Activated T-helper 1 cell treated with anti-CD3 and anti-CD28 coated beads, Interleukin-12 subunit alpha, Interleukin-12 subunit beta, Interleukin-2, Interleukin-4 antibody, amounts not matched to agents 30 ng/mL and 10 ng/mL and 1 ng/mL, durations not matched to agents 14 hours and 24 hours and 36 hours (primary cell): ENCODE results near the gene GRM4. TPM values are rescaled to one million over a fixed set of nuclear protein-coding genes. Genes with fewer than 3 reads are reported as not detected.

Experiments
- DNase-seq: peaks from one replicate; pipeline ENCODE4 v3.0.0; 2021; ENCODE audit warnings: low spot score
- H3K27ac Mint-ChIP-seq: one replicate; pipeline ENCODE4 v1.8.0; 2021; ENCODE audit warnings: mild to moderate bottlenecking, mixed read lengths
- H3K27me3 Mint-ChIP-seq: one replicate; pipeline ENCODE4 v1.8.0; 2022; ENCODE audit warnings: mild to moderate bottlenecking, moderate library complexity, mixed read lengths; ENCODE audit not compliant: insufficient read depth
- H3K36me3 Mint-ChIP-seq: one replicate; pipeline ENCODE4 v1.8.0; 2021; ENCODE audit warnings: low read depth, mixed read lengths
- H3K4me1 Mint-ChIP-seq: one replicate; pipeline ENCODE4 v1.8.0; 2021; ENCODE audit warnings: low read depth, mixed read lengths
- H3K4me3 Mint-ChIP-seq: one replicate; pipeline ENCODE4 v1.8.0; 2021; ENCODE audit warnings: mild to moderate bottlenecking, moderate library complexity, mixed read lengths
- H3K9me3 Mint-ChIP-seq: one replicate; pipeline ENCODE4 v1.8.0; 2021; ENCODE audit warnings: mixed read lengths
- intact Hi-C: fragments of 100-400 bp; cut with micrococcal nuclease; formaldehyde crosslinking; loops from one replicate; pipeline ENCODE4 v1.15.1; 2024
- total RNA-seq: library from RNA; stranded (reverse); gene quantifications from 2 replicates; pipeline ENCODE4 v1.2.3, GENCODE V29; 2022

The GRM4 gene
- total RNA-seq, 1 donor from 2014 or later = not detected

DNA sequence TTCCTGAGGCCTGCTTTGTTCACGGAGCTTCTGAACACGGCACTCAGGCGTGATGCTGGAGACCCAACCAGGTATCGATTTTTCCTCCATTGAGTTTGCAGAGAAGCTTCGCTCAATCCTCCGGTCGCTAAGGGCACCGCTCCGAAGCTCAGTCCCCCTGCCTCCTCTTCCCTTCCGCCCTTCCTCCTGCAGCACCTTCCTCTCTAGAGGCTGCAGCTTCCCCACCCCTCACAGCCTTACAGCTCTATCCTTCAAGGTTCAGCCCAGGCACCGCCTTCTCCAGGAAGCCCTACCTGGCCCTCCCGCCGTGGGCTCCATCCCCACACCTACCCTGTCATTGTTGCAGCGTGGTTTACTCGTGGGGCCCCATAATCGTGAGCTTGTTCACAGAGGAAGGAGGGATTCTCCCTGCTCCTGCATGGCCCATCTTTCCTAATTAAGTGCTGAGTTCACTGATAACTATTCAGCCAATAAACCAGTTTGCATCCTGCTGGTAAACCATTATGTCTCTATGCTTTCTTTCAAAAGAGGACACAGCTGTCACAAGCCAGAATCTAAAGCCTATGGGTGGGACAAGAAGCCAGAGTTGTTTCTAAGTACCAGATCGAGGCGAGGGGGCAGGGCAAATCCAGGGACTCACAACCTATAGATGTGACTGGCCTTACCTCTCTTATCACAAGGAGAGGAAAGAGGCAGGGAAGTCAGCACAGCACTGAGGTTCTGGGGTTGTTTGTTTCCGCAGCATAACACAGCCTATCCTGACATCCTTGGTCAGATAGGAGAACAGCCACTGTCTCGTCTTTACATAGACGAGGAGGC, 152.0 kb downstream of the GRM4 start:
- no peak for DNase-seq
- H3K27ac Mint-ChIP-seq = no peak overlapping the region
- no peak overlapping the region for H3K4me3 Mint-ChIP-seq
- peaks cover 29% of the 10 kb centered on the region for H3K27me3 Mint-ChIP-seq
- no peaks in the 10 kb centered on the region for H3K4me1 Mint-ChIP-seq
- intact Hi-C loops = no loop called here
- peaks cover 13% of the 10 kb centered on the region for H3K9me3 Mint-ChIP-seq
- H3K36me3 Mint-ChIP-seq = no peaks in the 10 kb centered on the region

DNA sequence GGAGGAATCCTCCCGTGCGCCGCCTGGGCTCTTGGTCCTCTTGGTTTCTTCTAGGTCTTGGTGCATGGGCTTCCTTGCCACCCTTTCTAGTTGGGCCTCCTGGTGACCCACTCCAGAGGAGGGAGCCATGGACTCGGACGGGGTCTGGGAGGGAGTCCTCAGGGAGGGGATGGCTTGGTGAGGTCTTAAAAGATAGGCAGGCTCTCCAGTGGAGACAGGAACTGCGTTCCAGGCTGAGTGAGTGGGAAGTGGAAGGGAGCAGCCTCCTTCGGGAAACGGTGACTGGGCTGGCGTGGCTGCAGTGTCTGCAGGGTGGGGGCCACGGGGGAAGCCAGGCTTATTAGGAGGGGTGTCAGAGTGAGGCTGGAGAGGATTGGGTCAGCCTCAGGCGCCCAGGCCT, 152.8 kb downstream of the GRM4 start:
- H3K27me3 Mint-ChIP-seq = peaks cover 25% of the 10 kb centered on the region
- DNase-seq = no peak
- intact Hi-C loops = no loop called here
- H3K9me3 Mint-ChIP-seq = peaks cover 13% of the 10 kb centered on the region
- no peak overlapping the region for H3K4me3 Mint-ChIP-seq
- no peak overlapping the region for H3K27ac Mint-ChIP-seq
- no peaks in the 10 kb centered on the region for H3K36me3 Mint-ChIP-seq
- no peaks in the 10 kb centered on the region for H3K4me1 Mint-ChIP-seq

DNA sequence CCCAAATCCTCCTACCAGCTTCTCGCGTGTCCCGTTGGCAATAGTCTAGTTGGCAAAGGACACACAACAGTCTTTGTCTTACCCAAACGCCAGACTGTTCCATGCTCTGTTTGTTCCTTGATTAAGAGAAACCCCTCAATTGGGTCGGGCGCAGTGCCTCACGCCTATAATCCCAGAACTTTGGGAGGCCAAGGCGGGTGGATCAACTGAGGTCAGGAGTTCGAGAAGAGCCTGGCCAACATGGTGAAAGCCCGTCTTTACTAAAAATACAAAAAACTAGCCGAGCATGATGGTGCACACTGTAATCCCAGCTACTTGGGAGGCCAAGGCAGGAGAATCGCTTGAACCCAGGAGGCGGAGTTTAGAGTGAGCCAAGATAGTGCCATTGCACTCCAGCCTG, 153.7 kb downstream of the GRM4 start:
- Mint-ChIP-seq H3K9me3 (peaks cover 6% of the 10 kb centered on the region), H3K36me3 (no peaks in the 10 kb centered on the region), H3K4me3 (no peak overlapping the region), H3K27me3 (peaks cover 18% of the 10 kb centered on the region), H3K27ac (no peak overlapping the region), H3K4me1 (no peaks in the 10 kb centered on the region)
- DNase-seq = no peak
- intact Hi-C loops = no loop called here

DNA sequence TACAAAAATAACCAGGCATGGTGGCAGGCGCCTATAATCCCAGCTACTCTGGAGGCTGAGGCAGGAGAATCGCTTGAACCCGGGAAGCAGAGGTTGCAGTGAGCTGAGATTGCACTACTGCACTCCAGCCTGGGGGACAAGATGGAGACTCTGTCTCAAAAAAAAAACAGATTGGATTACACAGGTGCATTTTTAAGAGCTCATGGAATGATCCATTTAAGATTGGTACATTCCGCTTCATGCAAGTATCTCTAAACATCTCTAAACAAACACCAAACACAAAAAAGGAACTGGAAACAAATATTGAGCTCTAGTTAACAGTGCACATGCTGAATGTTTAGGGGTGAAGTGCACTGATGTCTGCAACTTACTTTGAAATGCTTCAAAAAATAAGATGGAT, 154.3 kb downstream of the GRM4 start:
- DNase-seq = no peak
- Mint-ChIP-seq H3K27ac (no peak overlapping the region), H3K4me3 (no peak overlapping the region), H3K27me3 (peaks cover 18% of the 10 kb centered on the region), H3K4me1 (no peaks in the 10 kb centered on the region), H3K9me3 (peaks cover under 1% of the 10 kb centered on the region), H3K36me3 (no peaks in the 10 kb centered on the region)
- intact Hi-C loops = no loop called here

DNA sequence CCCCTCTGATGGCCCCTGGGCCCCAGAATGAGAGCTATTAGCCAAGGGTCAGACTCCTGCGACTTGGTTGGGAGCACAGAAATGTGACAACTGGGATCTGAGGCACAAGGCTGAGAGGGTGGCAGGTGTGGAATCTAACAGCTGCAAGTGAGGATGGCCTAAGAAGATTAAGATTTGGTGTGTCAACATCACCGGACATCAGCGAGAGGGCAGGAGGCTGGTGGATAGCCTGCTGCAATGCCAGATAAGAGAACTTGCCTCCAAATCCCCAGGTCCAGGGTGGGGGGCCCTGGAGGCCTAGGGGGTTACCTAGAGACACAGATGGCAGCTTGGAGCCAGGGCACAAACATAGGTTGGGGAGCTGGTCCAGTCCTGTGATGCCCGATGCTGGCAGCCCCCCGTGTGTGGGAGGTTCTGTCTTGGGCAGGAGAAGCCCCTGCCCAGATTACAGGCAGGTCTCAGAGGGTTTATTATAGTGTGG, 155.8 kb downstream of the GRM4 start:
- H3K4me3 Mint-ChIP-seq = no peak overlapping the region
- H3K27ac Mint-ChIP-seq = no peak overlapping the region

DNA sequence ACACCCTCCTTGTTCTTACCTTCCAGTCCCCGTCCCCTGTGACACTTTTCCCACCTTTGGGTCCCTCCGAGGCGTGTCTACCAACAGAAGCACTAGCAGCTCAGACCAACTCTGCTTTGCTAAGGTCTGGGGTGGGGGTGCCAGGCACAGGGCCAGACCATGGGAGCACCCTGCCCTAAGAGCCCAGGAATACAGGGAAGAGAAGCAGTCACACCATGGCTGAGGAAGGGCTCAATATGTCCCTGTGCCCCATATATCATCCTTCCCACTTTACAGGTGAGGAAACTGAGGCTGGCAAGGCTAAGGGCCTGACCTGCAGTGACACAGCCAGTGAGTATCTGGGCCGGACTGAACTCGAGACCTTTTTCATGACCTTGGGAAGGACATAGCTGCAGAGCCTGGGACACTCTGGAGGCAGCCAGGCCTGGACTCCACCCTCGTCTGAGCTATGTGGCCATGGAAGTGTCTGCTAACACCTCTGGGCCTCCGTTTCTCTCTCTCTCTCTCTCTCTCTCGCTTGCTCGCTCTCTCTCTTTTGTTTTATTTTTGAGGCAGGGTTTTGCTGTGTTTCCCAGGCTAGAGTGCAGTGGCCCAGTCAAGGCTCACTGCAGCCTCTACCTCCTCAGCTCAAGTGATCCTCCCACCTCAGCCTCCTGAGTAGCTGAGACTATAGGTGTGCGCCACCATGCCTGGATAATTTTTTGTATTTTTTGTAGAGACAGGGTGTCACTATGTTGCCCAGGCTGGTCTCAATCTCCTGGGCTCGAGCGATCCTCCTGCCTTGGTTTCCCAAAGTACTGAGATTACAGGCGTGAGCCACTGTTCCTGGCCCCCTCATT, 156.7 kb downstream of the GRM4 start:
- no peak overlapping the region for H3K4me3 Mint-ChIP-seq
- no peaks in the 10 kb centered on the region for H3K4me1 Mint-ChIP-seq
- H3K27me3 Mint-ChIP-seq = peaks cover 17% of the 10 kb centered on the region
- intact Hi-C loops = no loop called here
- H3K27ac Mint-ChIP-seq = no peak overlapping the region
- no peaks in the 10 kb centered on the region for H3K9me3 Mint-ChIP-seq
- no peaks in the 10 kb centered on the region for H3K36me3 Mint-ChIP-seq
- no peak for DNase-seq

More for the DNA sequence above, 155.8 kb downstream of the GRM4 start:
- H3K27me3 Mint-ChIP-seq = peaks cover 16% of the 10 kb centered on the region
- intact Hi-C loops = no loop called here
- no peaks in the 10 kb centered on the region for H3K9me3 Mint-ChIP-seq
- no peaks in the 10 kb centered on the region for H3K36me3 Mint-ChIP-seq
- no peak for DNase-seq
- H3K4me1 Mint-ChIP-seq = no peaks in the 10 kb centered on the region

DNA sequence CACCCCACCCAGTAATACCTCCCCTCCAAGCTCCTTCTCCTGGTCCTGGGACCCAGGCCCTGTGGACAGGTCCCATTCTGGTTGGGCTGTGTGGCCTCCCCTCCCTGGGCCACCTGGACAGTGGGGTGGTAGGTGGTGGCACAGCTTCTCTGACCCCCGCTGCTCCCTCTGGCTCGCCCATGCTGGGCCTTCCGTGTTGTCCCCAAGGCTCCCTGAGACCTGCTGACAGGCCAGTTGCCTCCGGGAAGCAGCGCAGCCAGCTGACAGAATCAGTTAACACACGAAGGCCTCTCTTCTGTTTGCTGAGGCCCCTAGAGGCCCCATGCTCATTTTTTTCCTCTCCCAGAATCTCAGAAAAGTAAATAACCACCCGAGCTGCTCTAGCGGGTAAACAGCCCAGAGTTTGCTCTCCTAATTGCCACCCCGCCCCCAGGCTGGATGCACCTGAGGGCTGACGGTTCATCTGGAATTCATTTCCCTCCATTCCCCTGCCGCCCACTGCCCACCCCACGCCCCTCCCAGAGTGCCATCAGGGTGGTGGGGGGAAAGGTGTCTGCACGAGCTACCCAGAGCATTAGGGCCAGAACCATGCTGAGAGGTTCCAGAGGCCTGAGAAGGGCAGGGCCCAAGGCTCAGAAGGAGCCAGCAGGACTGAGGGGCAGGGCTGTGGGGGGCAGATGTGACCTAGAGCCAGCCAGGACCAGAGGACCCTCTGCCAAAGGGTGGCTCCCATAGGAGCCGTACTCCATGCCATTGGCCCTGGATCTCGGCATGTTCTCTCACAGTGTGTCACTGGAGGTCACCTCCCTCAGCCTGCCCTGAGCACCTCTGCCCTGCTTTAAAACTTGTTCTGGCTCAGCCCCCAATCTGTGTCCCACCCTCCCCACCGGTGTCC, 157.5 kb downstream of the GRM4 start:
- no peaks in the 10 kb centered on the region for H3K36me3 Mint-ChIP-seq
- no peak overlapping the region for H3K4me3 Mint-ChIP-seq
- H3K9me3 Mint-ChIP-seq = no peaks in the 10 kb centered on the region
- no peak for DNase-seq
- peaks cover 17% of the 10 kb centered on the region for H3K27me3 Mint-ChIP-seq
- no peak overlapping the region for H3K27ac Mint-ChIP-seq
- intact Hi-C loops = no loop called here
- H3K4me1 Mint-ChIP-seq = peaks cover 2% of the 10 kb centered on the region

DNA sequence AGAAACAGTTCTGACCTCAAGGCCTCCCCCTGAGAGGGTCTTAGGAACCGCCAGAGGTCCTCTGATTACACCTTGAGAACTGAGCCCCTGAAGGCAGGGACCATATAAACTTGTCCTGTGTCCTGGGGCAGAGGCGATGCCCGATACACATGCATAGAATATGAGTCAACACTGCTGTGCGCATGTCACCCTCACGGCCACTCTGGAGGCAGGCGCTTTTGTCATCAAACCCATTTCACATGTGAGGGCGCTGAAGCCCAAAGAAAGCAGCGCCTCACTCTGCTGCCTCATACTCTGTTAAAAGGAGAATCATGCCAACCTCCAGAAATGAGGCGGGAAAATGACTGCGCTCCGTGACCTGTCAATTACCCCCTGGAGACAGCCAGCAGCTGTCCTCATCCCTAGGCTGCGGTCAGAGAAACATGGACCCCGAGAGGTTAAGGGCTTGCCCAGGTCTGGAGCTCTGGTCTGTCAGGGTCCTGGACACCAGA, 158.3 kb downstream of the GRM4 start:
- no peaks in the 10 kb centered on the region for H3K36me3 Mint-ChIP-seq
- peaks cover 14% of the 10 kb centered on the region for H3K27me3 Mint-ChIP-seq
- H3K4me1 Mint-ChIP-seq = peaks cover 5% of the 10 kb centered on the region
- intact Hi-C loops = no loop called here
- H3K27ac Mint-ChIP-seq = no peak overlapping the region
- no peak for DNase-seq
- H3K4me3 Mint-ChIP-seq = no peak overlapping the region
- no peaks in the 10 kb centered on the region for H3K9me3 Mint-ChIP-seq

DNA sequence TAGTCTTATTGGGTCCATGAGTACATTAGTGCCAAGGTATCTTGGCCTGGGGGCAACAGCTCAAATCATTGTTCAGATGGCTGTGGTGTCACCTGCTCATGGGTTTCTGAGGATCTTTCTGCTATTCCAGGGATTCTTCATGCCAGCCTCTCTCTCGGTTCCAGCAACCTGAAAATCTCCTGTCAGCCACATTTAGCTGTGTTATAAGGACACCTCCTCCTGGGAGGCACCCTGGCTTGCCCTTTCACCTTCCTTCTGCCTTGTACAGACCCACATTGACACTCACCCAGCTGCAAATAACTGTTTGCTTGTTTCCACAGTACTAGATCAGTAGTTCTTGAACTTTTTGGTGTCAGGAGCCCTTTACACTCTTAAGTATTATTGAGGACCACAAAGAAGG, 159.9 kb downstream of the GRM4 start:
- Mint-ChIP-seq H3K27me3 (peaks cover 9% of the 10 kb centered on the region), H3K27ac (no peak overlapping the region), H3K4me1 (peaks cover 5% of the 10 kb centered on the region), H3K4me3 (no peak overlapping the region), H3K9me3 (no peaks in the 10 kb centered on the region), H3K36me3 (no peaks in the 10 kb centered on the region)
- intact Hi-C loops = no loop called here
- no peak for DNase-seq

DNA sequence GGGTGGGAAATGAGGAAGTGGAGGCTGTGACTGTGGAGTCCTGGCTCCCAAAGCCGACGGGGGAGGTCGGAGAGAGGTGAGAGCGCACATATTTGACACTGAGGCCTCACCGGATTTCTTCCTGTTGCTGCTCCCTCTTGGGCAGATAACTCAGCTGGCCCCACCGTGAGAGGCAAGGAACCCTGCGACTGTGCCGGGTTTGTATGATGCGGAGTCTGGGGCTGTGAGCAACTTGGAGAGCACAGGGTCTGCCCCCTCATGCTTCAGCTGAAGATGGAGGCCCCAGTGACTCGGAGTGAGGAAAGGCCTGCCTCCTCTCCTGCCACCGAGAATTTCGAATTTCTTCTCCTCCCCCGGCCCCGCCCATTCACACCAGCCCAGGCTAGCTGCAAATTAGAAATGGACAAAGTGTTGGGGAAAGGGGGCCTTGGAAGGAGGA, 160.6 kb downstream of the GRM4 start:
- Mint-ChIP-seq H3K4me3 (no peak overlapping the region), H3K4me1 (peaks cover 5% of the 10 kb centered on the region), H3K27ac (no peak overlapping the region), H3K9me3 (no peaks in the 10 kb centered on the region), H3K36me3 (no peaks in the 10 kb centered on the region), H3K27me3 (peaks cover 7% of the 10 kb centered on the region)
- intact Hi-C loops = no loop called here
- DNase-seq = no peak

DNA sequence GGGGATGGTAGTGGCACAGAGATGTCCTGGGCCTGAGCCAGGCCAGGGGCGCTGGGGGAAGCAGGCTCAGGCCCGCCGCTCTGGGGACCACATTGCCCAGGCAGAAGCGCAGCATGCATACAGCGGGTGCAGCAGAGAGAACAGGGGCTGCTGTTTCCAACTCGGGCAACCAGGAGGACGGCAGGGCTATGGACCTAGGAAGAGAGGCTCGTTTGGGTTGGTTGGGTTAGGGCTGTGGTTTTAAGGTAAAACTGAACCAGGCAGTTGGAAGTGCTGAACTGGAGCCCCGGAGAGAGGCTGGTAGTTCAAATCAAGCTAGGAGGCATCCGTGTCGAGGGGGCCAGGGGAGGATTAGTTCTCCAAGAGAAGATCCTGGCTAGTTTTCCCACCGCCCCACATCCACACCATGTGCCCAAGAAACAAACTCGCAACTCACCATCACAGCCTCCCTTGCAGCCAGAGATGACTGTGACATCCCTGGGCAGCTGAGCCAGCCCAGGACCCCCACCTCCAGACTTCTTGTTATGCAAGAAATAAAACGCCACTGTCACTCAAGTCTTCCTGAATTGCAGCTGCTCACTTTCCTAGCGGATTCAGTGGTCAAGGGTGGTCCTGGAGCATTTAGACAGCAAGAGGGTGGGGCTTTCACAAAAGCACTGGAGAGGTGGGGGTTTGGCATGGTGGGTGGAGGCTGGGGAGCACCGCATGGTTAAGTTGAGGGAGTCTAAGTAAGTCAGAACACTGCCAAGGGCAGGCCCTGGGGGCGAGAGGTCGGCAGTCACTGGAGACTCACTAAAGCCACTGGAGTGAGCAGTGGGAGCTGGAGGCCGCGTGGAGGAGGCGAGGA, 161.2 kb downstream of the GRM4 start:
- Mint-ChIP-seq H3K36me3 (no peaks in the 10 kb centered on the region), H3K9me3 (no peaks in the 10 kb centered on the region)
- intact Hi-C loops = no loop called here

More for the DNA sequence above, 161.2 kb downstream of the GRM4 start:
- Mint-ChIP-seq H3K27ac (no peak overlapping the region), H3K27me3 (peaks cover 3% of the 10 kb centered on the region), H3K4me3 (no peak overlapping the region), H3K4me1 (peaks cover 5% of the 10 kb centered on the region)
- DNase-seq = no peak
